Measurements from ENCODE around the gene SYNPR. TPM values are rescaled to one million over a fixed set of nuclear protein-coding genes. Genes with fewer than 3 reads are reported as not detected.

SYNPR gene
- total RNA-seq, 4 donors from 2014 or later = 0.11 to 0.63 (median 0.13) TPM; not detected in 1

DNA sequence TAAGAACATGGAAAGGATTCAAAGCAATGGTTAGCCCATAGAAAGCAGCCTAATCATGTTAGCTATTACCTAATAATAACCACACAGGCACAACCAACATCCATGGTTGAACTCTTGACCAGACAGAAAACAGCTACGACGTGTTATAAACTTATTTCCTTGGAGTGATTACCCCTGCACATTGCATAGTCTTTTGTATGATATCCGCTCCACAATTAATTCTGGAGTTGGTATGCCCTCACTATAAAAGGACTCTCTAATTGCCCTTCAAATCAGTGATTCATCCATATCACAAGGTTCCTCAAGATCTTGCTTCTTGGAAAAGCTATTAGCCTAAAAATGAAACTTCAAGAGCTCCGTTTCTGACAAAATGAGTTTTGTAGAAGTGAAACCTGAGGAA lies 117.9 kb downstream of the SYNPR start:
- no peak overlapping the region for H3K27ac ChIP-seq
- no peaks in the 10 kb centered on the region for H3K9me3 ChIP-seq
- no peaks in the 10 kb centered on the region for H3K36me3 ChIP-seq
- intact Hi-C loops (cut with DNase I) = no loop called here
- TF ChIP-seq, protein P1, sequence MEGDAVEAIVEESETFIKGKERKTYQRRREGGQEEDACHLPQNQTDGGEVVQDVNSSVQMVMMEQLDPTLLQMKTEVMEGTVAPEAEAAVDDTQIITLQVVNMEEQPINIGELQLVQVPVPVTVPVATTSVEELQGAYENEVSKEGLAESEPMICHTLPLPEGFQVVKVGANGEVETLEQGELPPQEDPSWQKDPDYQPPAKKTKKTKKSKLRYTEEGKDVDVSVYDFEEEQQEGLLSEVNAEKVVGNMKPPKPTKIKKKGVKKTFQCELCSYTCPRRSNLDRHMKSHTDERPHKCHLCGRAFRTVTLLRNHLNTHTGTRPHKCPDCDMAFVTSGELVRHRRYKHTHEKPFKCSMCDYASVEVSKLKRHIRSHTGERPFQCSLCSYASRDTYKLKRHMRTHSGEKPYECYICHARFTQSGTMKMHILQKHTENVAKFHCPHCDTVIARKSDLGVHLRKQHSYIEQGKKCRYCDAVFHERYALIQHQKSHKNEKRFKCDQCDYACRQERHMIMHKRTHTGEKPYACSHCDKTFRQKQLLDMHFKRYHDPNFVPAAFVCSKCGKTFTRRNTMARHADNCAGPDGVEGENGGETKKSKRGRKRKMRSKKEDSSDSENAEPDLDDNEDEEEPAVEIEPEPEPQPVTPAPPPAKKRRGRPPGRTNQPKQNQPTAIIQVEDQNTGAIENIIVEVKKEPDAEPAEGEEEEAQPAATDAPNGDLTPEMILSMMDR (IDR thresholded peaks at IDR 0.05) = no peak
- no peak for TF ChIP-seq POLR2A (IDR thresholded peaks at IDR 0.05)
- WGBS, 2 donors = 91 to 92% methylated on average over 4 of the region's 4 CpGs
- no peaks in the 10 kb centered on the region for H3K27me3 ChIP-seq
- H3K4me1 ChIP-seq = no peaks in the 10 kb centered on the region
- DNase-seq = no peak
- H3K4me3 ChIP-seq (replicated peaks in 1 of 3) = no peak overlapping the region

DNA sequence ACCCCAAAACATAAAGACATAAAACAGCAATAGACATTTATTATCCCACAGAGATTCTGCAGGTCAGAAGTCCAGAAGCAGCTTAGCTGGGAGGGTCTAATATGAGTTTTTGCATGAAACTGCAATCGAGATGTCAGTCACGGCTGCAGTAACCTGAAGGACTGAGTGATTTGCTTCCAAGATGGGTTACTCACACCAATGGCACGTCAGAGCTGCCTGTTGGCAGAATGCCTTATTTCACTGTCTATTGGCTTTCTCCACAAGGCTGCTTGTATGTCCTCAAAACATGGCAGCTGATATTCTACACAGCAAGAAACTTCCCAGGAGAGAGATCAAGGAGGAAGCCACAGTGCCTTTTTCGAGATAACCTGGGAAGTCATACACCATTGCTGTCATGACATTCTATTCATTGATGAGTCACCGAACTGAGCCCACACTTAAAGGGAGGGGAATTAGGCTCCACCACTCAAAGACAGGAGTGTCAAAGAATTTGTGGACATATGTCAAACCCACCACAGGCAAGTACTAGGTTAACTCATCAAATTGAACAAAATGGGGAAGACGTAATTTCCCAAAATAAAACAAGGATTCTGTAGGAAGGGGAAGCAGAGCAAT lies 122.2 kb downstream of the SYNPR start:
- DNase-seq = no peak
- intact Hi-C loops (cut with DNase I) = no loop called here
- whole genome bisulfite sequencing, 2 donors = 61 to 85% methylated on average over 6 of the region's 6 CpGs

DNA sequence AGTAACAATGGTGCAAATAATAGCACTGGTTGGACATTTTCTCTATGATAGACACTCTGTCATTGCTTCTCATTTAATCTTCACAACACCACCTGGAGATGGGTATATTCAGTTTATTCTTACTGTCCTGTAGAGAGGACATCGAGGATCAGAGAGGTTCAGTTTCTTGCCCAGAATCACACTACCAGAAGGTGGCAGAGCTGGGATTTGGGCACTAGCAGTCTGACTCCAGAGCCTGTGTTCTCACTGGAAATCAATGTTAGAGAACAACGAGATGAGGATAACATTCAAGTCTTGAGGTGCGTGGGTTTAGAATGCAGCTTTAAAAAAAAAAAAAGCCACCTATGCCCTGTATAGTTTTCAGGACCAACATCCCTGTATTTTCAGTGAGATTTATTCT lies 127.8 kb downstream of the SYNPR start:
- Histone ChIP-seq H3K4me1 (no peaks in the 10 kb centered on the region), H3K36me3 (no peaks in the 10 kb centered on the region), H3K9me3 (no peaks in the 10 kb centered on the region), H3K27ac (no peak overlapping the region), H3K4me3 (replicated peaks in 1 of 3) (no peak overlapping the region), H3K27me3 (no peaks in the 10 kb centered on the region)
- TF ChIP-seq, protein P1 (IDR thresholded peaks at IDR 0.05) = no peak
- no peak for TF ChIP-seq POLR2A (IDR thresholded peaks at IDR 0.05)
- WGBS, 2 donors = 84 to 85% methylated on average over 3 of the region's 3 CpGs
- no peak for DNase-seq
- intact Hi-C loops (cut with DNase I) = no loop called here

More for the DNA sequence above, 122.2 kb downstream of the SYNPR start:
- Histone ChIP-seq H3K27me3 (no peaks in the 10 kb centered on the region), H3K9me3 (no peaks in the 10 kb centered on the region), H3K36me3 (no peaks in the 10 kb centered on the region), H3K27ac (no peak overlapping the region), H3K4me1 (no peaks in the 10 kb centered on the region), H3K4me3 (replicated peaks in 1 of 3) (no peak overlapping the region)
- TF ChIP-seq POLR2A (IDR thresholded peaks at IDR 0.05) = no peak
- TF ChIP-seq, protein P1 (IDR thresholded peaks at IDR 0.05) = no peak

DNA sequence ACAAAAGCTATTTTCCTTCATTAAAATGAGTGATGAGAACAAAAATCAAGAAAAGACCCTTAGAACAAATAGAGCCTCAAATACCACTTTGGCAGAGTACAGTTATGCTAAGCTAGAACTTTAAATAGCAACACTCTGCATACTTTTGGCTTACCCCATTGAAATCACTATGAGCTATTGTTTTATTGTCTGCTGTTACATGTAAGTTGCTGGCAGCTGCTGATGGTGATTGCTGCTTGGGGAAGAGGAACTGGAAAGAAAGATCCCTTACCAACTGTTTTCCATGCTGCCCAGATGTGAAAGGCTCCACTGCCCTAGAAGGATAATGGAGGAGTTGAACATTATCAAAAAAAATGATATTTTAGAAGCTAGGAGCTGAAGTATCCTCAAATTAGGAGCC lies 135.4 kb downstream of the SYNPR start:
- no peak overlapping the region for H3K4me3 ChIP-seq (replicated peaks in 1 of 3)
- DNase-seq = no peak
- H3K36me3 ChIP-seq = no peaks in the 10 kb centered on the region
- no peaks in the 10 kb centered on the region for H3K27me3 ChIP-seq
- TF ChIP-seq POLR2A (IDR thresholded peaks at IDR 0.05) = no peak
- TF ChIP-seq, protein P1 (IDR thresholded peaks at IDR 0.05) = no peak
- H3K4me1 ChIP-seq = no peaks in the 10 kb centered on the region
- H3K27ac ChIP-seq = no peak overlapping the region
- intact Hi-C loops (cut with DNase I) = no loop called here
- no peaks in the 10 kb centered on the region for H3K9me3 ChIP-seq

DNA sequence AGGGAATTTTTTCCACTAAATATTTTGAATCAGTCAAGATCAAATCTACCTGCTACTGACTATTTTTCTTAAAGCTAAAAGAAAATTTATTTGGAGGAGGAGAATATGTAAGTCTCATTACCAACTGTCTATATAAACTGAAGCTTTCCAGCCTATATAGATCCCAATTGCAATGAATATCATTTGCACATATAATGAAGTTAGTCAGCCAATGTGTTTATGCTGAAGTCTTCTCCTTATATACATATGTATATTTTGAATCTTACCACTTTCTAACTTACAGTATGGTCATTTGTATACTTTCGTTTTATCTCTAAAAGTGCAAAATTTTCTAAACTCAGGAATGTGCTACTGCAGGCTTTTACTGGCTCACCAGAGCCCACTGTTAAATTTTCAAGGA lies 136.5 kb downstream of the SYNPR start:
- Histone ChIP-seq H3K4me1 (no peaks in the 10 kb centered on the region), H3K27me3 (no peaks in the 10 kb centered on the region), H3K9me3 (no peaks in the 10 kb centered on the region), H3K36me3 (no peaks in the 10 kb centered on the region), H3K4me3 (replicated peaks in 1 of 3) (no peak overlapping the region), H3K27ac (no peak overlapping the region)
- no peak for TF ChIP-seq POLR2A (IDR thresholded peaks at IDR 0.05)
- TF ChIP-seq, protein P1 (IDR thresholded peaks at IDR 0.05) = no peak
- DNase-seq = no peak
- WGBS, 2 donors = 65 to 74% methylated on average over 1 of the region's 1 CpG
- intact Hi-C loops (cut with DNase I) = no loop called here
